Muscle of leg (tissue), 11 donors: ENCODE measurements around the gene MED29. TPM values are rescaled to one million over a fixed set of nuclear protein-coding genes. Genes with fewer than 3 reads are reported as not detected.
A peak's percentile ranks its signal among the peaks of the same experiment; 100 is the strongest.

Experiments used
- DNase-seq: peaks from one replicate; pipeline ENCODE4 v3.0.0; 2013
- H3K27ac ChIP-seq: one replicate; pipeline ENCODE4 v1.5.1; 2013; ENCODE audit warnings: mild to moderate bottlenecking, low read length, control low read depth
- H3K27me3 ChIP-seq: one replicate; pipeline ENCODE4 v1.6.1; 2013; ENCODE audit warnings: low read length; ENCODE audit not compliant: control insufficient read depth, insufficient read depth
- H3K36me3 ChIP-seq: one replicate; pipeline ENCODE4 v1.6.1; 2013; ENCODE audit warnings: low read length; ENCODE audit not compliant: control insufficient read depth, insufficient read depth
- H3K4me1 ChIP-seq: one replicate; pipeline ENCODE4 v1.6.1; 2013; ENCODE audit warnings: low read length; ENCODE audit not compliant: control insufficient read depth, insufficient read depth
- H3K4me3 ChIP-seq: one replicate; pipeline ENCODE4 v1.5.1; 2013; ENCODE audit warnings: low read length, control low read depth
- H3K9me3 ChIP-seq: replicated peaks from 2 replicates; pipeline ENCODE4 v1.6.1; 2013; ENCODE audit warnings: low read depth, low read length; ENCODE audit not compliant: control insufficient read depth
- WGBS: methylation state at CpG from one replicate; pipeline ENCODE4 v1.1.5; 2013; ENCODE audit warnings: missing lambda C conversion rate; ENCODE audit not compliant: insufficient coverage; 5-methylcytosine and 5-hydroxymethylcytosine counted together
- polyA plus RNA-seq, 8 donors: library from polyadenylated mRNA; unstranded; fragments of 120-200 nt; gene quantifications; one replicate each; pipeline versions ENCODE4 v1.2.1 to v1.2.3, GENCODE V29; 2013; ENCODE audit warnings: inconsistent platforms in 1 of 8, low replicate concordance in 1 of 8; ENCODE audit not compliant: insufficient read length in 8 of 8, insufficient read depth in 1 of 8
- total RNA-seq: library from RNA; stranded (reverse); fragments of 120-200 nt; gene quantifications from one replicate; pipeline ENCODE4 v1.2.4, GENCODE V29; 2013

MED29 gene
- total and polyA plus RNA-seq, 9 donors = 17.3 to 30.5 (median 26.4) TPM

GRCh38 chr19:39380521-39381502, 10.4 kb upstream of the MED29 start:
- H3K27me3 ChIP-seq = no peaks in the 10 kb centered on the region
- no peak overlapping the region for H3K27ac ChIP-seq
- 96% methylated on average over 5 of the region's 17 CpGs for WGBS
- H3K4me1 ChIP-seq = no peaks in the 10 kb centered on the region
- DNase-seq = no peak
- no peak overlapping the region for H3K4me3 ChIP-seq
- peaks cover 94% of the 10 kb centered on the region for H3K36me3 ChIP-seq
- no peaks in the 10 kb centered on the region for H3K9me3 ChIP-seq

- Histone ChIP-seq H3K27ac (no peak overlapping the region), H3K4me1 (no peaks in the 10 kb centered on the region), H3K36me3 (peaks cover 94% of the 10 kb centered on the region), H3K9me3 (no peaks in the 10 kb centered on the region), H3K27me3 (no peaks in the 10 kb centered on the region), H3K4me3 (no peak overlapping the region)
- WGBS = 81% methylated on average over 7 of the region's 10 CpGs
- DNase-seq = no peak
These were observed 9.1 kb upstream of the MED29 start for GRCh38 chr19:39381910-39382611.

GRCh38 chr19:39382991-39383828, 8.0 kb upstream of the MED29 start:
- 88% methylated on average over 12 of the region's 18 CpGs for WGBS
- no peaks in the 10 kb centered on the region for H3K27me3 ChIP-seq
- no peak for DNase-seq
- H3K4me1 ChIP-seq = no peaks in the 10 kb centered on the region
- no peak overlapping the region for H3K27ac ChIP-seq
- H3K36me3 ChIP-seq = peaks cover 93% of the 10 kb centered on the region
- H3K9me3 ChIP-seq = no peaks in the 10 kb centered on the region
- no peak overlapping the region for H3K4me3 ChIP-seq

- H3K9me3 ChIP-seq = no peaks in the 10 kb centered on the region
- no peak overlapping the region for H3K27ac ChIP-seq
- peaks cover 4% of the 10 kb centered on the region for H3K4me1 ChIP-seq
- no peak overlapping the region for H3K4me3 ChIP-seq
- no peak for DNase-seq
- H3K36me3 ChIP-seq = peaks cover 95% of the 10 kb centered on the region
- no CpG with 5 or more reads among the region's 9 CpGs for WGBS
- H3K27me3 ChIP-seq = no peaks in the 10 kb centered on the region
These were observed 6.2 kb upstream of the MED29 start for GRCh38 chr19:39384839-39385568.

- H3K27ac ChIP-seq = no peak overlapping the region
- no peak for DNase-seq
- H3K4me3 ChIP-seq = no peak overlapping the region
- H3K27me3 ChIP-seq = no peaks in the 10 kb centered on the region
- H3K36me3 ChIP-seq = peaks cover 87% of the 10 kb centered on the region
- no peaks in the 10 kb centered on the region for H3K9me3 ChIP-seq
- H3K4me1 ChIP-seq = peaks cover 8% of the 10 kb centered on the region
- WGBS = 79% methylated on average over 17 of the region's 20 CpGs
These were observed 5.4 kb upstream of the MED29 start for GRCh38 chr19:39385629-39386411.

GRCh38 chr19:39386557-39386956, 4.6 kb upstream of the MED29 start:
- H3K36me3 ChIP-seq = peaks cover 80% of the 10 kb centered on the region
- peaks cover 9% of the 10 kb centered on the region for H3K4me1 ChIP-seq
- H3K27ac ChIP-seq = no peak overlapping the region
- H3K27me3 ChIP-seq = no peaks in the 10 kb centered on the region
- DNase-seq = no peak
- H3K4me3 ChIP-seq = no peak overlapping the region
- no peaks in the 10 kb centered on the region for H3K9me3 ChIP-seq
- no CpG with 5 or more reads among the region's 7 CpGs for WGBS

- Histone ChIP-seq H3K36me3 (peaks cover 64% of the 10 kb centered on the region), H3K4me3 (no peak overlapping the region), H3K9me3 (no peaks in the 10 kb centered on the region), H3K27me3 (no peaks in the 10 kb centered on the region), H3K4me1 (peaks cover 15% of the 10 kb centered on the region), H3K27ac (no peak overlapping the region)
- DNase-seq = no peak
- WGBS = no CpG with 5 or more reads among the region's 5 CpGs
These were observed 2.5 kb upstream of the MED29 start for GRCh38 chr19:39388657-39389056.

- 73% methylated on average over 7 of the region's 13 CpGs for WGBS
- peak overlapping the region; percentile 91 for H3K4me3 ChIP-seq
- H3K4me1 ChIP-seq = peaks cover 15% of the 10 kb centered on the region
- no peaks in the 10 kb centered on the region for H3K9me3 ChIP-seq
- peak overlapping the region; percentile 98 for H3K27ac ChIP-seq
- peaks cover 61% of the 10 kb centered on the region for H3K36me3 ChIP-seq
- H3K27me3 ChIP-seq = no peaks in the 10 kb centered on the region
- DNase-seq = no peak
These were observed 1.4 kb upstream of the MED29 start for GRCh38 chr19:39389631-39390414.
